K562 (cell line): ENCODE measurements around the gene TBL2. TPM values are rescaled to one million over a fixed set of nuclear protein-coding genes. Genes with fewer than 3 reads are reported as not detected.

Source experiments
- ATAC-seq: fragments of 200-7000 bp; cut with Tn5 transposase; 3 replicates; pipeline ENCODE4 v1.9.1; 2020; ENCODE audit warnings: moderate library complexity
- BruUV-seq: library from RNA; stranded (reverse); fragments of 400-500 nt; replicated peaks from 2 replicates; lab custom pipeline; 2021; lab: Mats Ljungman, UMichigan
- CTCF ChIA-PET: fragments of 300-600 bp; formaldehyde crosslinking; extraction: SDS; loops from one replicate; lab custom pipeline; 2021; ENCODE audit warnings: low intra/inter-chr PET ratio; lab: Yijun Ruan, JAX
- POLR2A ChIA-PET: fragments of 300-600, 350-650 bp; sonication (Branson Sonifier 250); formaldehyde crosslinking; extraction: SDS; loops from one replicate; lab custom pipeline; 2021; ENCODE audit warnings: antibody characterized with exemption, inconsistent platforms; lab: Yijun Ruan, JAX
- DNase-seq, 4 experiments: peaks; one replicate each; pipeline versions ENCODE4 v3.0.0 to v3.0.0-alpha.2; 2011 to 2018; ENCODE audit warnings: low spot score in 3 of 4, mixed read lengths in 3 of 4; ENCODE audit errors: extremely low read depth in 1 of 4
- FAIRE-seq: peaks from 2 replicates; lab custom pipeline; 2011; peaks lifted over from hg19 to GRCh38; lab: Jason Lieb, UNC
- H2AFZ ChIP-seq: 2 replicates; pipeline ENCODE4 v1.6.0; 2011; ENCODE audit warnings: low read depth, low read length, control low read depth, inconsistent platforms
- H3K27ac ChIP-seq: fragments of 200-600 bp; 3 replicates; pipeline ENCODE4 v1.8.0; 2011; ENCODE audit warnings: low read depth, mild to moderate bottlenecking, control low read depth, inconsistent platforms, low read length, moderate library complexity, mixed read lengths; ENCODE audit errors: extremely low read depth
- H3K27me3 ChIP-seq, 2 experiments: fragments of 300-600 bp in 1 of 2; 2 replicates in 1 of 2; 3 replicates in 1 of 2; pipeline versions ENCODE4 v1.6.0 to v1.8.0; 2011; ENCODE audit warnings: inconsistent platforms in 2 of 2, low read length in 2 of 2, mild to moderate bottlenecking in 1 of 2, mixed read lengths in 1 of 2, moderate library complexity in 1 of 2; ENCODE audit not compliant: control insufficient read depth in 2 of 2, insufficient read depth in 2 of 2
- H3K36me3 ChIP-seq: fragments of 300-600 bp; 3 replicates; pipeline ENCODE4 v1.8.0; 2011; ENCODE audit warnings: mild to moderate bottlenecking, low read length, inconsistent platforms; ENCODE audit not compliant: control insufficient read depth, insufficient read depth
- H3K4me1 ChIP-seq, 2 experiments: fragments of 200-600 bp in 1 of 2; replicated peaks in 1 of 2; 2 replicates in 1 of 2; 3 replicates in 1 of 2; pipeline versions ENCODE4 v1.5.1 to v1.8.0; 2011; ENCODE audit warnings: inconsistent platforms in 2 of 2, low read length in 2 of 2, mild to moderate bottlenecking in 1 of 2, mixed read lengths in 1 of 2, moderate library complexity in 1 of 2; ENCODE audit not compliant: control insufficient read depth in 2 of 2, insufficient read depth in 2 of 2
- H3K4me2 ChIP-seq: 2 replicates; pipeline ENCODE4 v1.6.1; 2011; ENCODE audit warnings: low read length, control low read depth, inconsistent platforms, mixed read lengths; ENCODE audit not compliant: insufficient read depth
- H3K4me3 ChIP-seq: fragments of 200-600 bp; sonication (generic), shearing (Covaris generic); 2 replicates; pipeline ENCODE4 v1.5.1; 2016; ENCODE audit warnings: control low read depth, inconsistent platforms
- H3K79me2 ChIP-seq: fragments of 200-600 bp; 3 replicates; pipeline ENCODE4 v1.8.0; 2011; ENCODE audit warnings: low read length, inconsistent platforms; ENCODE audit not compliant: control insufficient read depth, insufficient read depth
- H3K9ac ChIP-seq, 2 experiments: 2 replicates each; pipeline versions ENCODE4 v1.6.0 to v1.6.1; 2011; ENCODE audit warnings: low read depth in 2 of 2, low read length in 2 of 2, control low read depth in 1 of 2, inconsistent platforms in 1 of 2, mild to moderate bottlenecking in 1 of 2, mixed read lengths in 1 of 2; ENCODE audit not compliant: insufficient read depth in 1 of 2
- H3K9me1 ChIP-seq: one replicate; pipeline ENCODE4 v1.6.0; 2011; ENCODE audit warnings: inconsistent platforms, mild to moderate bottlenecking, low read length, moderate library complexity; ENCODE audit not compliant: control insufficient read depth, insufficient read depth
- H3K9me3 ChIP-seq: replicated peaks from 2 replicates; pipeline ENCODE4 v1.5.1; 2011; ENCODE audit warnings: low read depth, low read length, inconsistent platforms; ENCODE audit not compliant: control insufficient read depth, insufficient read depth
- H4K20me1 ChIP-seq: replicated peaks from 2 replicates; pipeline ENCODE4 v1.6.1; 2011; ENCODE audit warnings: low read length, inconsistent platforms, mixed read lengths; ENCODE audit not compliant: control insufficient read depth, insufficient read depth
- BHLHE40 ChIP-seq: IDR thresholded peaks from 2 replicates; pipeline ENCODE4 v1.6.1; 2011; ENCODE audit warnings: low read length, improper control_type of control experiment
- CHD1 ChIP-seq: fragments of 200-600 bp; sonication (generic); IDR thresholded peaks from one replicate; pipeline ENCODE4 v1.6.1; 2012; ENCODE audit warnings: mild to moderate bottlenecking, moderate library complexity, low read length, inconsistent platforms
- PHF21A ChIP-seq: fragments of 450-650 bp; IDR thresholded peaks from 2 replicates; pipeline ENCODE4 v1.6.1; 2017; ENCODE audit warnings: low read depth, borderline replicate concordance
- RERE ChIP-seq: sonication (generic); formaldehyde crosslinking; IDR thresholded peaks from 2 replicates; pipeline ENCODE4 v1.8.0; 2023; ENCODE audit warnings: missing genetic modification reagents, mild to moderate bottlenecking, borderline replicate concordance
- TAF9B ChIP-seq: fragments of 450-650 bp; IDR thresholded peaks from 2 replicates; pipeline ENCODE4 v1.6.1; 2018; ENCODE audit warnings: mild to moderate bottlenecking; ENCODE audit not compliant: partially characterized antibody
- ZNF3 ChIP-seq: fragments of 250-450 bp; sonication (Bioruptor Pico); IDR thresholded peaks from 2 replicates; pipeline ENCODE4 v1.5.0; 2021; ENCODE audit warnings: mild to moderate bottlenecking, moderate library complexity
- ZNF561 ChIP-seq: fragments of 450-650 bp; formaldehyde crosslinking; conservative IDR thresholded peaks from 2 replicates; pipeline ENCODE4 v1.4.0; 2020; ENCODE audit warnings: mild to moderate bottlenecking, moderate library complexity
- WGBS: fragments of 100-300 bp; shearing (Covaris generic); methylation state at CpG from one replicate; pipeline ENCODE4 v1.1.6; 2016; ENCODE audit warnings: low coverage, mixed read lengths; ENCODE audit not compliant: insufficient coverage; ENCODE audit errors: missing lambda C conversion rate; 5-methylcytosine and 5-hydroxymethylcytosine counted together
- in situ Hi-C: fragments of 300-500 bp; cut with MboI; formaldehyde crosslinking; loops from 4 replicates; pipeline ENCODE4 v1.15.0; 2018; ENCODE audit warnings: inconsistent platforms, mixed read lengths
- intact Hi-C: fragments of 100-400 bp; cut with micrococcal nuclease; formaldehyde crosslinking; loops from 2 replicates; pipeline ENCODE4 v1.14.2; 2022
- polyA plus RNA-seq, 8 experiments: library from polyadenylated mRNA; depleted of rRNA in 4 of 8; stranded (reverse) in 5 of 8; unstranded in 3 of 8; fragments of >200 nt; fragmentation: Nextera tagmentation in 2 of 8; fragmentation: Illumina TruSeq in 1 of 8; extraction: Ambion mirVana in 2 of 8; extraction: Trizol in 1 of 8; gene quantifications; 2 replicates each; pipeline versions ENCODE4 v1.2.1 to v1.2.3, GENCODE V29; 2011 to 2014; ENCODE audit warnings: inconsistent platforms in 1 of 8, missing spikeins in 1 of 8
- total RNA-seq, 7 experiments: library from RNA; depleted of rRNA in 6 of 7; stranded (reverse); fragments of >200 nt in 6 of 7; fragmentation: Illumina TruSeq in 2 of 7; extraction: Trizol in 2 of 7; gene quantifications; 2 replicates each; pipeline versions ENCODE4 v1.2.1 to v1.2.3, GENCODE V29; 2011 to 2021; ENCODE audit warnings: low replicate concordance in 1 of 7

The TBL2 gene
- total and polyA plus RNA-seq, 9 of the 15 experiments (the other 6 are each of a cell fraction or from before 2014, with no cell fraction given): 2.5 to 123 (median 49.2) TPM

GRCh38 chr7:73549176-73549575 is 29.2 kb downstream of the TBL2 start:
- no peaks in the 10 kb centered on the region for H3K9me3 ChIP-seq
- 80% methylated on average over 4 of the region's 4 CpGs for whole genome bisulfite sequencing
- peaks cover 70% of the 10 kb centered on the region for H3K79me2 ChIP-seq
- no peaks in the 10 kb centered on the region; the same call in 1 of the 2 replicates for H4K20me1 ChIP-seq
- no peak for DNase-seq
- ATAC-seq: no peak
- CTCF ChIA-PET: no interaction called here
- BruUV-seq: no TSS peak
- H3K4me2 ChIP-seq: no peak overlapping the region
- H3K4me1 ChIP-seq: peaks cover 0 to 4% of the 10 kb centered on the region in 2 experiments; a peak in 2 of 5 replicates
- H3K9ac ChIP-seq: no peak overlapping the region
- FAIRE-seq: no peak
- TF ChIP-seq TAF9B (no peak), ZNF561 (CRISPR knock-in tag) (no peak), ZNF3 (CRISPR knock-in tag) (no peak), BHLHE40 (no peak), RERE (CRISPR knock-in tag) (no peak), CHD1 (no peak), PHF21A (no peak)
- H3K27ac ChIP-seq: no peak overlapping the region
- H3K9me1 ChIP-seq: no peaks in the 10 kb centered on the region
- peaks cover 79% of the 10 kb centered on the region for H3K36me3 ChIP-seq
- no peak overlapping the region for H2AFZ ChIP-seq
- intact Hi-C loops: no loop called here
- in situ Hi-C loops: no loop called here
- H3K4me3 ChIP-seq: no peak overlapping the region
- POLR2A ChIA-PET: interaction anchor here (4.0 kb wide), 2 partner anchors 10 to 27 kb away, joined by 19 to 22 read pairs; partner anchors contain the start of gene BAZ1B
- H3K27me3 ChIP-seq: no peaks in the 10 kb centered on the region
